Measurements from ENCODE around the gene HIRIP3.

Gene HIRIP3

DNA sequence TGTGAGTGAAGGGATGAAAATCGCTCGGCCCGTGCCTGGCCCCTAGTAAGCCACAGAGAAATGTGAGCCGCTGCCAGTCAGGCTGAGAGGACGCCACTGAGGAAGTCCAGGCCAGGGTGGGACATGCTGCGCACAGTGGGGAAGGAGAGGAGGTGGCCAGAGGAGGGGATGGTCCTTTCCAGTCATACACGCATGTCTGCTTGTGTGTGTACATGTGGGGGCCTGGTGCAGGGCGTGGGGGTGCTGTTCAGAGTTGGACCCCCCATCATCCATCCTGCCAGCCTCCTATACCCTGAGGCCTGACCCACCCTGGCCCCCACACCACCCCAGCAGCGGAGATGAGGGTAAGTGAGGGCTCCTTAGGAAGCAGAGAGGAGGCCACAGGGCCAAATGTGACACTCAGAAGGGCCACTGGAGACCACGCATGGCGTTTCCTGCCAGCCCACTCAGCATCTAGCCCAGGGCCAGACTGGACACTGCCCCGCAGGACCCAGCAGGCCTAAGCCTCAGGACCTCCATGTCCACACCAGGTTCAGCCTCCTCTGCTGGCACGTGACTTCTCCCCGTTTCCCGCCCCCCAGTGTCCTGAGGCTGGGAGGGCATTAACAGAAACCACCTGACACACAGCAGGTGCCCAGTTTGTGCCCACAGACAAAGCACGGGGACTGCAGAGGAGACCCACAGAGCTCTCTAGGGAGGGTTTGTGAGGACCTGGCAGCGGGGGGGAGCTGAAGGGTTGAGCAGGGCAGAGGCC lies 8.4 kb upstream of the HIRIP3 start:
- TF ChIP-seq, protein P1, sequence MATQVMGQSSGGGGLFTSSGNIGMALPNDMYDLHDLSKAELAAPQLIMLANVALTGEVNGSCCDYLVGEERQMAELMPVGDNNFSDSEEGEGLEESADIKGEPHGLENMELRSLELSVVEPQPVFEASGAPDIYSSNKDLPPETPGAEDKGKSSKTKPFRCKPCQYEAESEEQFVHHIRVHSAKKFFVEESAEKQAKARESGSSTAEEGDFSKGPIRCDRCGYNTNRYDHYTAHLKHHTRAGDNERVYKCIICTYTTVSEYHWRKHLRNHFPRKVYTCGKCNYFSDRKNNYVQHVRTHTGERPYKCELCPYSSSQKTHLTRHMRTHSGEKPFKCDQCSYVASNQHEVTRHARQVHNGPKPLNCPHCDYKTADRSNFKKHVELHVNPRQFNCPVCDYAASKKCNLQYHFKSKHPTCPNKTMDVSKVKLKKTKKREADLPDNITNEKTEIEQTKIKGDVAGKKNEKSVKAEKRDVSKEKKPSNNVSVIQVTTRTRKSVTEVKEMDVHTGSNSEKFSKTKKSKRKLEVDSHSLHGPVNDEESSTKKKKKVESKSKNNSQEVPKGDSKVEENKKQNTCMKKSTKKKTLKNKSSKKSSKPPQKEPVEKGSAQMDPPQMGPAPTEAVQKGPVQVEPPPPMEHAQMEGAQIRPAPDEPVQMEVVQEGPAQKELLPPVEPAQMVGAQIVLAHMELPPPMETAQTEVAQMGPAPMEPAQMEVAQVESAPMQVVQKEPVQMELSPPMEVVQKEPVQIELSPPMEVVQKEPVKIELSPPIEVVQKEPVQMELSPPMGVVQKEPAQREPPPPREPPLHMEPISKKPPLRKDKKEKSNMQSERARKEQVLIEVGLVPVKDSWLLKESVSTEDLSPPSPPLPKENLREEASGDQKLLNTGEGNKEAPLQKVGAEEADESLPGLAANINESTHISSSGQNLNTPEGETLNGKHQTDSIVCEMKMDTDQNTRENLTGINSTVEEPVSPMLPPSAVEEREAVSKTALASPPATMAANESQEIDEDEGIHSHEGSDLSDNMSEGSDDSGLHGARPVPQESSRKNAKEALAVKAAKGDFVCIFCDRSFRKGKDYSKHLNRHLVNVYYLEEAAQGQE (IDR thresholded peaks at IDR 0.05; ENCODE audit: insufficient replicate concordance, low read depth) = no peak
- TF ChIP-seq, protein P2, sequence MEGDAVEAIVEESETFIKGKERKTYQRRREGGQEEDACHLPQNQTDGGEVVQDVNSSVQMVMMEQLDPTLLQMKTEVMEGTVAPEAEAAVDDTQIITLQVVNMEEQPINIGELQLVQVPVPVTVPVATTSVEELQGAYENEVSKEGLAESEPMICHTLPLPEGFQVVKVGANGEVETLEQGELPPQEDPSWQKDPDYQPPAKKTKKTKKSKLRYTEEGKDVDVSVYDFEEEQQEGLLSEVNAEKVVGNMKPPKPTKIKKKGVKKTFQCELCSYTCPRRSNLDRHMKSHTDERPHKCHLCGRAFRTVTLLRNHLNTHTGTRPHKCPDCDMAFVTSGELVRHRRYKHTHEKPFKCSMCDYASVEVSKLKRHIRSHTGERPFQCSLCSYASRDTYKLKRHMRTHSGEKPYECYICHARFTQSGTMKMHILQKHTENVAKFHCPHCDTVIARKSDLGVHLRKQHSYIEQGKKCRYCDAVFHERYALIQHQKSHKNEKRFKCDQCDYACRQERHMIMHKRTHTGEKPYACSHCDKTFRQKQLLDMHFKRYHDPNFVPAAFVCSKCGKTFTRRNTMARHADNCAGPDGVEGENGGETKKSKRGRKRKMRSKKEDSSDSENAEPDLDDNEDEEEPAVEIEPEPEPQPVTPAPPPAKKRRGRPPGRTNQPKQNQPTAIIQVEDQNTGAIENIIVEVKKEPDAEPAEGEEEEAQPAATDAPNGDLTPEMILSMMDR (IDR thresholded peaks at IDR 0.05; ENCODE audit: insufficient read depth, low read length) = no peak
- TF ChIP-seq SPI1 (IDR thresholded peaks at IDR 0.05; ENCODE audit: borderline replicate concordance, low read depth) = no peak
- no peak for TF ChIP-seq GABPA (IDR thresholded peaks at IDR 0.05; ENCODE audit: low read depth)
- TF ChIP-seq POLR2AphosphoS5 (IDR thresholded peaks at IDR 0.05; ENCODE audit: low read depth) = no peak
- Histone ChIP-seq H3K27me3 (ENCODE audit: insufficient read depth, poor library complexity, severe bottlenecking) (no peaks in the 10 kb centered on the region), H3K4me3 (replicated peaks; ENCODE audit: insufficient read depth, low read length) (no peak overlapping the region), H3K27ac (replicated peaks) (no peak overlapping the region)
- DNase-seq (ENCODE audit: low read depth in 1 of 2, low spot score in 1 of 2) = no peak

DNA sequence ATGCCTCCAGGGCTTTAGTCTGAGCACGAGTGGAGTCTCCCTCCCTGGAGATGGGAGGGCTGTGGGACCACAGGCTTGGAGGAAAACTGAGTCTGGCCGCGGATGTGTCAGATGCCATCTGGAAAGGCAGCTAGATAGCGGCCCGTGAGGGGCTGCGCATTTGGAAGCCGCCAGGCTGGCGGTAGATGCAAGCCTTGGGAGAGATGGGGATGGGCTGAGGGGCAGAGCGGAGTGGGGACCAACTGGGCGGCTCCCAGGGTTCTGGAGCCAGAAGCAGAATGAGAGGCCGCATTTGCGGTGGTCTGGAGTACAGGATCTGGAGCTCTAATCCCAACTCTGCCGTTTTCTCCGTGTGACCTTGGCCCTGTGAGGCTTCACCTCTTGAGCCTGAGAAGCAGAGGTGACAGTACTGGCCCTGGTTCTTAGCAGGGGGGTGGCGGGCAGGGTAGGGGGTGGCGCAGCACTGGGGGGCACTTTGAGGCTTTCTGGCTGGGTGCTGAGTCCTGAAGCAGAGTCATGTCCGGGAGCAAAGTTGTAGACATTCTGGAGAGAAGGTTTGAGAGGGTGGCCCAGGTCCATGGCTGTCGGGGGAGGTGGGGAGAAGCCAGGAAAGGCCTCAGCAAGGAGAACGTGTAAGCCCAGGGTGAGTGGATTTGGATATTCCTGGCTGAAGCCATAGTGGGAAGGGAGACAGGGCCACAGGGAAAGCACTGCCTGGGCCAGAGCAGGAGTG lies 7.4 kb upstream of the HIRIP3 start:
- H3K4me3 ChIP-seq (replicated peaks; ENCODE audit: insufficient read depth, low read length) = no peak overlapping the region
- TF ChIP-seq SPI1 (IDR thresholded peaks at IDR 0.05; ENCODE audit: borderline replicate concordance, low read depth) (no peak), POLR2AphosphoS5 (IDR thresholded peaks at IDR 0.05; ENCODE audit: low read depth) (no peak), GABPA (IDR thresholded peaks at IDR 0.05; ENCODE audit: low read depth) (no peak)
- TF ChIP-seq, protein P1 (IDR thresholded peaks at IDR 0.05; ENCODE audit: insufficient replicate concordance, low read depth) = no peak
- TF ChIP-seq, protein P2 (IDR thresholded peaks at IDR 0.05; ENCODE audit: insufficient read depth, low read length) = no peak
- DNase-seq (ENCODE audit: low read depth in 1 of 2, low spot score in 1 of 2) = no peak
- H3K27me3 ChIP-seq (ENCODE audit: insufficient read depth, poor library complexity, severe bottlenecking) = no peaks in the 10 kb centered on the region
- H3K27ac ChIP-seq (replicated peaks) = no peak overlapping the region

DNA sequence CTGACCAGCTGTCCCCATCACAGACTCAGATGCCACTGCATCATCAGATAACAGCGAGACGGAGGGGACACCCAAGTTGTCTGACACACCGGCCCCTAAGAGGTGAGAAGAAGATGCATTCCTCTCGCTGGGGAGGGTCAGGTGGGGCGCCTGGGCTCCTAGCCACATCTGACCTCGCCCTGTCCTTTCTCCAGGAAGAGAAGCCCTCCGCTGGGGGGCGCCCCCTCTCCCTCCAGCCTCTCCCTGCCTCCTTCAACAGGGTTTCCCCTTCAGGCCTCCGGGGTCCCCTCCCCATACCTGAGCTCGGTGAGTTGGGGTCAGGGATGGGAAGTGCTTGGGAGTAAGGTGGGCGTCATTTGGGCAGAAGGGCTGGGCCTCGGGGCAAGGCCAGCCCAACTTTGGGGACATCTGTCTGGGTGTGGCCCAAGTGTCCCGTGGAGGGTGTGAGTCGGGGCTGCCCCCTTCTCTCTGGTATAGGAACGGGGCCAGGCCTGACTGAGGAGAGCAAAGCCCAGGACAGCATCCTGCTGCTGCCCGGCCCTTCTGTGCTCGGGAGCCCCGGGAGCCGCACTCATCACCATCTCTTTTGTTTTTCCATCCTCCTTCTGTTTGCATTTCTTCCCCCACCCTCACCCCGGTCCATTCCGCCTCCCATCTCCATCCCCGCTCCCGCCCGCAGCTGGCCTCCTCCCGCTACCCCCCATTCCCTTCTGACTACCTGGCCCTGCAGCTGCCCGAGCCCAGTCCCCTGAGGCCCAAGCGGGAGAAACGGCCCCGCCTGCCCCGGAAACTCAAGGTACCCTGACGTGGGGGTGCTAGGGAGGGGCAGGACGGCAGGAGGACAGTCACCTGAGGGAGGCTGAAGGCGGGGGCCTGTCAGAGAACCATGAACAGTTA lies 5.6 kb upstream of the HIRIP3 start:
- no peak for TF ChIP-seq GABPA (IDR thresholded peaks at IDR 0.05; ENCODE audit: low read depth)
- TF ChIP-seq, protein P2 (IDR thresholded peaks at IDR 0.05; ENCODE audit: insufficient read depth, low read length) = no peak
- TF ChIP-seq, protein P1 (IDR thresholded peaks at IDR 0.05; ENCODE audit: insufficient replicate concordance, low read depth) = no peak
- no peak for TF ChIP-seq SPI1 (IDR thresholded peaks at IDR 0.05; ENCODE audit: borderline replicate concordance, low read depth)
- Histone ChIP-seq H3K27ac (replicated peaks) (no peak overlapping the region), H3K4me3 (replicated peaks; ENCODE audit: insufficient read depth, low read length) (no peak overlapping the region), H3K27me3 (ENCODE audit: insufficient read depth, poor library complexity, severe bottlenecking) (no peaks in the 10 kb centered on the region)
- DNase-seq (ENCODE audit: low read depth in 1 of 2, low spot score in 1 of 2) = no peak
